ENCODE data around the gene ETNK2. TPM values are rescaled to one million over a fixed set of nuclear protein-coding genes. Genes with fewer than 3 reads are reported as not detected.
A peak's percentile ranks its signal among the peaks of the same experiment; 100 is the strongest.
"Not testable (repeated sequence)": the region's sequence is repeated elsewhere in the genome, so short reads cannot be mapped to it uniquely, and the experiment has no call there.

Gene ETNK2
- total and polyA plus RNA-seq, 2 donors from 2014 or later = 33.3 to 166 TPM

GRCh38 chr1:204091066-204091465 lies 60.8 kb downstream of the ETNK2 start:
- FAIRE-seq = no peak
- H3K4me1 ChIP-seq (ENCODE audit: control insufficient read depth in 2 of 3, insufficient read depth in 2 of 3, low read depth in 1 of 3, low read length in 3 of 3) = peaks cover 8 to 79% (median 71%) of the 10 kb centered on the region in 3 donors
- intact Hi-C loops (cut with DNase I) = no loop called here
- no peak for DNase-seq
- peak overlapping the region in 1 of 3 donors; percentile 3 for H3K4me3 ChIP-seq (ENCODE audit: low read length in 3 of 3)
- no peak overlapping the region for H3K27ac ChIP-seq (ENCODE audit: low read depth in 2 of 2, low read length in 2 of 2)
- H3K36me3 ChIP-seq (ENCODE audit: control insufficient read depth in 2 of 3, insufficient read depth in 3 of 3, low read length in 3 of 3) = no peaks in the 10 kb centered on the region
- H3K9me3 ChIP-seq (ENCODE audit: control insufficient read depth in 2 of 3, insufficient read depth in 1 of 3, low read length in 3 of 3) = no peaks in the 10 kb centered on the region
- no peak overlapping the region for H3K9ac ChIP-seq (ENCODE audit: low read length in 3 of 3)
- H3K27me3 ChIP-seq (ENCODE audit: control insufficient read depth, insufficient read depth, low read length) = no peaks in the 10 kb centered on the region
- TF ChIP-seq, protein P1, sequence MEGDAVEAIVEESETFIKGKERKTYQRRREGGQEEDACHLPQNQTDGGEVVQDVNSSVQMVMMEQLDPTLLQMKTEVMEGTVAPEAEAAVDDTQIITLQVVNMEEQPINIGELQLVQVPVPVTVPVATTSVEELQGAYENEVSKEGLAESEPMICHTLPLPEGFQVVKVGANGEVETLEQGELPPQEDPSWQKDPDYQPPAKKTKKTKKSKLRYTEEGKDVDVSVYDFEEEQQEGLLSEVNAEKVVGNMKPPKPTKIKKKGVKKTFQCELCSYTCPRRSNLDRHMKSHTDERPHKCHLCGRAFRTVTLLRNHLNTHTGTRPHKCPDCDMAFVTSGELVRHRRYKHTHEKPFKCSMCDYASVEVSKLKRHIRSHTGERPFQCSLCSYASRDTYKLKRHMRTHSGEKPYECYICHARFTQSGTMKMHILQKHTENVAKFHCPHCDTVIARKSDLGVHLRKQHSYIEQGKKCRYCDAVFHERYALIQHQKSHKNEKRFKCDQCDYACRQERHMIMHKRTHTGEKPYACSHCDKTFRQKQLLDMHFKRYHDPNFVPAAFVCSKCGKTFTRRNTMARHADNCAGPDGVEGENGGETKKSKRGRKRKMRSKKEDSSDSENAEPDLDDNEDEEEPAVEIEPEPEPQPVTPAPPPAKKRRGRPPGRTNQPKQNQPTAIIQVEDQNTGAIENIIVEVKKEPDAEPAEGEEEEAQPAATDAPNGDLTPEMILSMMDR (IDR thresholded peaks at IDR 0.05; ENCODE audit: borderline replicate concordance, extremely low read depth, insufficient read depth) = no peak

- Histone ChIP-seq H3K4me1 (ENCODE audit: control insufficient read depth in 2 of 3, insufficient read depth in 2 of 3, low read depth in 1 of 3, low read length in 3 of 3) (peaks cover 8 to 75% (median 74%) of the 10 kb centered on the region in 3 donors), H3K4me3 (ENCODE audit: low read length in 3 of 3) (peak overlapping the region in 1 of 3 donors; percentile 4), H3K27ac (ENCODE audit: low read depth in 2 of 2, low read length in 2 of 2) (peak overlapping the region in 1 of 2 donors; percentile 38), H3K9ac (ENCODE audit: low read length in 3 of 3) (peak overlapping the region in 1 of 3 donors; percentile 21)
- H3K9me3 ChIP-seq (ENCODE audit: control insufficient read depth in 2 of 3, insufficient read depth in 1 of 3, low read length in 3 of 3); intact Hi-C loops (cut with DNase I); FAIRE-seq; H3K36me3 ChIP-seq (ENCODE audit: control insufficient read depth in 2 of 3, insufficient read depth in 3 of 3, low read length in 3 of 3); H3K27me3 ChIP-seq (ENCODE audit: control insufficient read depth, insufficient read depth, low read length); DNase-seq: not testable (repeated sequence)
These were observed 61.7 kb downstream of the ETNK2 start for GRCh38 chr1:204090132-204090531.

- intact Hi-C loops (cut with DNase I) = no loop called here
- H3K27ac ChIP-seq (ENCODE audit: low read depth in 2 of 2, low read length in 2 of 2) = peak overlapping the region; percentile 38 to 71
- no peaks in the 10 kb centered on the region for H3K36me3 ChIP-seq (ENCODE audit: control insufficient read depth in 2 of 3, insufficient read depth in 3 of 3, low read length in 3 of 3)
- no peak for FAIRE-seq
- peak overlapping the region in 1 of 3 donors; percentile 78 for H3K9ac ChIP-seq (ENCODE audit: low read length in 3 of 3)
- no peaks in the 10 kb centered on the region for H3K27me3 ChIP-seq (ENCODE audit: control insufficient read depth, insufficient read depth, low read length)
- TF ChIP-seq, protein P1 (IDR thresholded peaks at IDR 0.05; ENCODE audit: borderline replicate concordance, extremely low read depth, insufficient read depth) = no peak
- H3K4me3 ChIP-seq (ENCODE audit: low read length in 3 of 3) = peak overlapping the region in 1 of 3 donors; percentile 26
- peaks cover 8 to 73% (median 73%) of the 10 kb centered on the region in 3 donors for H3K4me1 ChIP-seq (ENCODE audit: control insufficient read depth in 2 of 3, insufficient read depth in 2 of 3, low read depth in 1 of 3, low read length in 3 of 3)
- H3K9me3 ChIP-seq (ENCODE audit: control insufficient read depth in 2 of 3, insufficient read depth in 1 of 3, low read length in 3 of 3) = no peaks in the 10 kb centered on the region
- DNase-seq = peak in 3 of 5 donors; percentile 68 to 90 (median 87)
These were observed 62.6 kb downstream of the ETNK2 start for GRCh38 chr1:204089044-204089751.

- FAIRE-seq = no peak
- TF ChIP-seq, protein P1 (IDR thresholded peaks at IDR 0.05; ENCODE audit: borderline replicate concordance, extremely low read depth, insufficient read depth) = no peak
- Histone ChIP-seq H3K36me3 (ENCODE audit: control insufficient read depth in 2 of 3, insufficient read depth in 3 of 3, low read length in 3 of 3) (no peaks in the 10 kb centered on the region), H3K27ac (ENCODE audit: low read depth in 2 of 2, low read length in 2 of 2) (peak overlapping the region; percentile 38 to 71), H3K9me3 (ENCODE audit: control insufficient read depth in 2 of 3, insufficient read depth in 1 of 3, low read length in 3 of 3) (no peaks in the 10 kb centered on the region), H3K4me3 (ENCODE audit: low read length in 3 of 3) (peak overlapping the region in 1 of 3 donors; percentile 26), H3K27me3 (ENCODE audit: control insufficient read depth, insufficient read depth, low read length) (no peaks in the 10 kb centered on the region), H3K4me1 (ENCODE audit: control insufficient read depth in 2 of 3, insufficient read depth in 2 of 3, low read depth in 1 of 3, low read length in 3 of 3) (peaks cover 8 to 74% (median 73%) of the 10 kb centered on the region in 3 donors), H3K9ac (ENCODE audit: low read length in 3 of 3) (peak overlapping the region in 1 of 3 donors; percentile 78)
- DNase-seq = no peak
- intact Hi-C loops (cut with DNase I) = no loop called here
These were observed 63.2 kb downstream of the ETNK2 start for GRCh38 chr1:204088596-204088995.
